Measurements from ENCODE around the gene KCNK1. TPM values are rescaled to one million over a fixed set of nuclear protein-coding genes. Genes with fewer than 3 reads are reported as not detected.

The KCNK1 gene
- total and polyA plus RNA-seq, 2 of the 8 experiments (the other 6 are each of a cell fraction or from before 2014, with no cell fraction given) = 11.9 to 16.5 TPM

- TF ChIP-seq USF2 (IDR thresholded peaks at IDR 0.05; ENCODE audit: low read length) (no peak), ZNF274 (IDR thresholded peaks at IDR 0.05; ENCODE audit: borderline replicate concordance, extremely low read depth, low read length) (no peak), POU5F1 (IDR thresholded peaks at IDR 0.05; ENCODE audit: low read depth, low read length) (no peak), BCL11A (IDR thresholded peaks at IDR 0.05; ENCODE audit: low read depth in 2 of 2, low read length in 2 of 2) (no peak), SRF (IDR thresholded peaks at IDR 0.05; ENCODE audit: low read depth, low read length) (no peak), EP300 (IDR thresholded peaks at IDR 0.05; ENCODE audit: borderline replicate concordance in 1 of 2, low read depth in 2 of 2, low read length in 2 of 2) (no peak)
Measured at GRCh38 chr1:233656032-233656635, 42.2 kb downstream of the KCNK1 start (continued).

Data from H1 (cell line).